ENCODE data around the gene B4GALT3.
"Not testable (repeated sequence)": the region's sequence is repeated elsewhere in the genome, so short reads cannot be mapped to it uniquely, and the experiment has no call there.

Gene B4GALT3

GRCh38 chr1:161177112-161177935 is at the start of gene B4GALT3:
Gene B4GALT3, minus strand, starts transcription at chr1:161177507. Its CDS starts 1,447 bp downstream, at chr1:161176060.
- DNase-seq (ENCODE audit: low spot score) = peak; percentile 91

- no peak for DNase-seq (ENCODE audit: low spot score)
These were observed 49.5 kb upstream of the B4GALT3 start for GRCh38 chr1:161226759-161227158.

- DNase-seq (ENCODE audit: low spot score) = no peak
These were observed 49.0 kb upstream of the B4GALT3 start for GRCh38 chr1:161226320-161226711.

GRCh38 chr1:161225534-161226319 is 48.4 kb upstream of the B4GALT3 start, which contains the start of gene TOMM40L:
Gene TOMM40L, plus strand, starts transcription at chr1:161226060. Its CDS starts 430 bp downstream, at chr1:161226490.
- peak; percentile 71 for DNase-seq (ENCODE audit: low spot score)

GRCh38 chr1:161225178-161225533 is 47.8 kb upstream of the B4GALT3 start:
- no peak for DNase-seq (ENCODE audit: low spot score)

- not testable (repeated sequence) for DNase-seq (ENCODE audit: low spot score)
These were observed 47.4 kb upstream of the B4GALT3 start for GRCh38 chr1:161224695-161225087.

GRCh38 chr1:161223805-161224694 is 46.7 kb upstream of the B4GALT3 start:
- DNase-seq (ENCODE audit: low spot score) = peak; percentile 58

GRCh38 chr1:161222175-161223019 is 45.1 kb upstream of the B4GALT3 start:
- no peak for DNase-seq (ENCODE audit: low spot score)

- DNase-seq (ENCODE audit: low spot score) = no peak
These were observed 42.7 kb upstream of the B4GALT3 start for GRCh38 chr1:161220002-161220401.

- no peak for DNase-seq (ENCODE audit: low spot score)
These were observed 42.0 kb upstream of the B4GALT3 start for GRCh38 chr1:161219078-161219892.

GRCh38 chr1:161218301-161219077 is 41.2 kb upstream of the B4GALT3 start:
- DNase-seq (ENCODE audit: low spot score) = no peak

GRCh38 chr1:161217831-161218230 is 40.5 kb upstream of the B4GALT3 start:
- no peak for DNase-seq (ENCODE audit: low spot score)

- DNase-seq (ENCODE audit: low spot score) = no peak
These were observed 39.8 kb upstream of the B4GALT3 start for GRCh38 chr1:161216945-161217712.

GRCh38 chr1:161215076-161215475 is 37.8 kb upstream of the B4GALT3 start, which contains the start of gene FCER1G:
Gene FCER1G, plus strand, starts transcription at chr1:161215295. Its CDS starts 27 bp downstream, at chr1:161215322.
- DNase-seq (ENCODE audit: low spot score) = no peak

- no peak for DNase-seq (ENCODE audit: low spot score)
These were observed 37.1 kb upstream of the B4GALT3 start for GRCh38 chr1:161214369-161214768.

- DNase-seq (ENCODE audit: low spot score) = peak; percentile 77
These were observed 32.6 kb upstream of the B4GALT3 start for GRCh38 chr1:161209790-161210409.

GRCh38 chr1:161207173-161207572 is 29.9 kb upstream of the B4GALT3 start:
- DNase-seq (ENCODE audit: low spot score) = no peak
